IMR-90 (cell line): Measurements from ENCODE around the gene RPS27A. TPM values are rescaled to one million over a fixed set of nuclear protein-coding genes. Genes with fewer than 3 reads are reported as not detected.

Source experiments
- ATAC-seq: fragments of 200-7000 bp; cut with Tn5 transposase; 2 replicates; pipeline ENCODE4 v1.9.1; 2020; ENCODE audit warnings: low read depth, mild to moderate bottlenecking, moderate library complexity
- BruUV-seq: library from RNA; stranded (reverse); fragments of 400-500 nt; replicated peaks from 2 replicates; lab custom pipeline; 2021; lab: Mats Ljungman, UMichigan
- CTCF ChIA-PET: fragments of 300-600 bp; formaldehyde crosslinking; extraction: SDS; loops from one replicate; lab custom pipeline; 2021; ENCODE audit warnings: antibody characterized with exemption; lab: Yijun Ruan, JAX
- POLR2A ChIA-PET: fragments of 300-600 bp; sonication (Branson Sonifier 250); formaldehyde crosslinking; loops from one replicate; lab custom pipeline; 2022; ENCODE audit warnings: antibody characterized with exemption; ENCODE audit not compliant: unreplicated experiment; lab: Charles Lee
- DNase-seq: peaks from one replicate; pipeline ENCODE4 v3.0.0; 2013
- H2AFZ ChIP-seq: replicated peaks from 2 replicates; pipeline ENCODE3; 2013; ENCODE audit warnings: low read length, mild to moderate bottlenecking; ENCODE audit not compliant: poor library complexity
- H2AK5ac ChIP-seq: 2 replicates; pipeline ENCODE4 v1.6.1; 2013; ENCODE audit warnings: low read depth, low read length, inconsistent platforms
- H2AK9ac ChIP-seq: replicated peaks from 2 replicates; pipeline ENCODE3; 2013; ENCODE audit warnings: mild to moderate bottlenecking, low read depth, low read length, moderate library complexity; ENCODE audit not compliant: poor library complexity
- H2BK120ac ChIP-seq: 2 replicates; pipeline ENCODE4 v1.6.1; 2013; ENCODE audit warnings: low read depth, low read length, inconsistent platforms
- H2BK15ac ChIP-seq: 3 replicates; pipeline ENCODE4 v1.6.1; 2013; ENCODE audit warnings: low read depth, low read length, inconsistent platforms
- H2BK20ac ChIP-seq: 2 replicates; pipeline ENCODE4 v1.6.1; 2013; ENCODE audit warnings: low read depth, mild to moderate bottlenecking, inconsistent platforms, low read length, moderate library complexity
- H2BK5ac ChIP-seq: 2 replicates; pipeline ENCODE4 v1.6.1; 2013; ENCODE audit warnings: mild to moderate bottlenecking, low read depth, low read length, inconsistent platforms; ENCODE audit not compliant: poor library complexity, severe bottlenecking
- H3K14ac ChIP-seq: replicated peaks from 2 replicates; pipeline ENCODE4 v1.6.1; 2013; ENCODE audit warnings: low read depth, low read length, inconsistent platforms
- H3K18ac ChIP-seq: 2 replicates; pipeline ENCODE4 v1.6.1; 2013; ENCODE audit warnings: low read depth, low read length, control low read depth
- H3K23ac ChIP-seq: 2 replicates; pipeline ENCODE4 v1.6.1; 2013; ENCODE audit warnings: low read depth, low read length, inconsistent platforms
- H3K27ac ChIP-seq: 2 replicates; pipeline ENCODE4 v1.5.1; 2013; ENCODE audit warnings: mild to moderate bottlenecking, control low read depth, low read length; ENCODE audit not compliant: insufficient read depth
- H3K27me3 ChIP-seq: 2 replicates; pipeline ENCODE4 v1.6.1; 2013; ENCODE audit warnings: low read length; ENCODE audit not compliant: control insufficient read depth, insufficient read depth
- H3K36me3 ChIP-seq: 2 replicates; pipeline ENCODE4 v1.6.1; 2013; ENCODE audit warnings: low read length, mixed read lengths; ENCODE audit not compliant: control insufficient read depth, insufficient read depth
- H3K4ac ChIP-seq: 2 replicates; pipeline ENCODE4 v1.6.1; 2013; ENCODE audit warnings: low read depth, low read length, inconsistent platforms
- H3K4me1 ChIP-seq: 2 replicates; pipeline ENCODE4 v1.6.1; 2013; ENCODE audit warnings: low read length, mixed read lengths; ENCODE audit not compliant: control insufficient read depth, insufficient read depth
- H3K4me2 ChIP-seq: 2 replicates; pipeline ENCODE4 v1.6.1; 2013; ENCODE audit warnings: low read depth, mild to moderate bottlenecking, control low read depth, low read length, moderate library complexity
- H3K4me3 ChIP-seq: 2 replicates; pipeline ENCODE4 v1.5.1; 2013; ENCODE audit warnings: low read depth, mild to moderate bottlenecking, control low read depth, low read length, moderate library complexity; ENCODE audit not compliant: insufficient read depth
- H3K56ac ChIP-seq: 2 replicates; pipeline ENCODE4 v1.6.1; 2013; ENCODE audit warnings: low read length, inconsistent platforms; ENCODE audit not compliant: insufficient read depth; ENCODE audit errors: extremely low read depth
- H3K79me1 ChIP-seq, 2 experiments: 2 replicates each; pipeline ENCODE4 v1.6.1; 2013; ENCODE audit warnings: low read length in 2 of 2, inconsistent platforms in 1 of 2, low read depth in 1 of 2
- H3K9ac ChIP-seq: 2 replicates; pipeline ENCODE4 v1.6.1; 2013; ENCODE audit warnings: low read depth, low read length, control low read depth
- H3K9me1 ChIP-seq: 2 replicates; pipeline ENCODE4 v1.6.1; 2013; ENCODE audit warnings: low read length, inconsistent platforms; ENCODE audit not compliant: insufficient read depth
- H3K9me3 ChIP-seq: 2 replicates; pipeline ENCODE4 v1.6.1; 2013; ENCODE audit warnings: low read length; ENCODE audit not compliant: control insufficient read depth, insufficient read depth
- H4K20me1 ChIP-seq: 2 replicates; pipeline ENCODE4 v1.6.1; 2013; ENCODE audit warnings: low read length, inconsistent platforms; ENCODE audit not compliant: insufficient read depth
- H4K5ac ChIP-seq: 2 replicates; pipeline ENCODE4 v1.6.1; 2013; ENCODE audit warnings: mild to moderate bottlenecking, low read depth, low read length, control low read depth
- H4K8ac ChIP-seq, 2 experiments: 2 replicates each; pipeline ENCODE4 v1.6.1; 2013; ENCODE audit warnings: low read depth in 2 of 2, low read length in 2 of 2, control low read depth in 1 of 2, inconsistent platforms in 1 of 2
- H4K91ac ChIP-seq: 2 replicates; pipeline ENCODE4 v1.6.1; 2013; ENCODE audit warnings: low read depth, low read length, inconsistent platforms; ENCODE audit not compliant: insufficient read depth
- BHLHE40 ChIP-seq: fragments of 150-350 bp; IDR thresholded peaks from 2 replicates; pipeline ENCODE4 v1.6.1; 2016; ENCODE audit warnings: mild to moderate bottlenecking, low read depth, low read length
- CEBPB ChIP-seq: IDR thresholded peaks from 2 replicates; pipeline ENCODE4 v1.6.1; 2012; ENCODE audit warnings: low read depth, low read length, improper control_type of control experiment
- CHD1 ChIP-seq: IDR thresholded peaks from 2 replicates; pipeline ENCODE4 v1.6.1; 2012; ENCODE audit warnings: low read depth, low read length, improper control_type of control experiment
- FOS ChIP-seq: fragments of 150-350 bp; IDR thresholded peaks from 2 replicates; pipeline ENCODE4 v1.6.1; 2016; ENCODE audit warnings: low read depth, low read length
- MAFK ChIP-seq: IDR thresholded peaks from 2 replicates; pipeline ENCODE4 v1.6.1; 2012; ENCODE audit warnings: low read depth, low read length, improper control_type of control experiment
- MAZ ChIP-seq: IDR thresholded peaks from 2 replicates; pipeline ENCODE4 v1.6.1; 2012; ENCODE audit warnings: low read depth, mild to moderate bottlenecking, low read length, improper control_type of control experiment, moderate library complexity, borderline replicate concordance
- MXI1 ChIP-seq: IDR thresholded peaks from 2 replicates; pipeline ENCODE4 v1.6.1; 2012; ENCODE audit warnings: low read depth, mild to moderate bottlenecking, low read length, moderate library complexity, borderline replicate concordance
- NFE2L2 ChIP-seq: fragments of 150-350 bp; IDR thresholded peaks from 2 replicates; pipeline ENCODE4 v1.6.1; 2016; ENCODE audit warnings: low read depth, mild to moderate bottlenecking, low read length
- POLR2A ChIP-seq: IDR thresholded peaks from 2 replicates; pipeline ENCODE4 v1.6.1; 2012; ENCODE audit warnings: mild to moderate bottlenecking, low read depth, low read length
- RAD21 ChIP-seq: IDR thresholded peaks from 2 replicates; pipeline ENCODE4 v1.6.1; 2012; ENCODE audit warnings: low read length, improper control_type of control experiment
- RCOR1 ChIP-seq: IDR thresholded peaks from 2 replicates; pipeline ENCODE4 v1.6.1; 2012; ENCODE audit warnings: mild to moderate bottlenecking, low read length, improper control_type of control experiment; ENCODE audit not compliant: insufficient replicate concordance
- RFX5 ChIP-seq: IDR thresholded peaks from 2 replicates; pipeline ENCODE4 v1.8.0; 2012; ENCODE audit warnings: low read depth, mild to moderate bottlenecking, low read length, moderate library complexity
- SMC3 ChIP-seq: fragments of 150-350 bp; IDR thresholded peaks from 2 replicates; pipeline ENCODE4 v1.6.1; 2016; ENCODE audit warnings: low read depth, mild to moderate bottlenecking, antibody characterized with exemption, low read length, moderate library complexity
- WGBS, 2 experiments: methylation state at CpG; one replicate each; pipeline versions ENCODE4 v1.1.5 to v1.1.7; 2013; ENCODE audit warnings: missing lambda C conversion rate in 2 of 2; ENCODE audit not compliant: insufficient read length in 1 of 2; ENCODE audit errors: extremely low coverage in 2 of 2; 5-methylcytosine and 5-hydroxymethylcytosine counted together
- dilution Hi-C: fragments of 300-500 bp; cut with HindIII; formaldehyde crosslinking; loops from one replicate; pipeline ENCODE4 v1.14.3; 2018; ENCODE audit warnings: low sequenced_read_pairs; ENCODE audit not compliant: unreplicated experiment
- in situ Hi-C: fragments of 300-500 bp; cut with MboI; formaldehyde crosslinking; loops from 3 replicates; pipeline ENCODE4 v1.14.3; 2019; ENCODE audit warnings: low sequenced_read_pairs, inconsistent platforms, mixed read lengths
- intact Hi-C: fragments of 100-400 bp; cut with micrococcal nuclease; formaldehyde crosslinking; loops from 2 replicates; pipeline ENCODE4 v1.10.0; 2022
- polyA plus RNA-seq, 3 experiments: library from polyadenylated mRNA; depleted of rRNA; stranded (reverse); fragments of >200 nt; gene quantifications; 2 replicates each; pipeline ENCODE4 v1.2.3, GENCODE V29; 2012; ENCODE audit warnings: low replicate concordance in 1 of 3
- total RNA-seq: library from RNA; depleted of rRNA; stranded (reverse); fragments of >200 nt; gene quantifications from 2 replicates; pipeline ENCODE4 v1.2.3, GENCODE V29; 2012
- TF ChIP-seq, protein P1 (sequence below): fragments of 150-350 bp; IDR thresholded peaks from 2 replicates; pipeline ENCODE4 v1.6.1; 2016; ENCODE audit warnings: low read depth, mild to moderate bottlenecking, low read length, moderate library complexity, borderline replicate concordance
- TF ChIP-seq, protein P2 (sequence below): conservative IDR thresholded peaks from 2 replicates; pipeline ENCODE4 v1.5.1; 2012; ENCODE audit warnings: mild to moderate bottlenecking, low read depth, low read length, improper control_type of control experiment
- TF ChIP-seq, protein P3 (sequence below): fragments of 150-350 bp; IDR thresholded peaks from 2 replicates; pipeline ENCODE4 v1.6.1; 2017; ENCODE audit warnings: mild to moderate bottlenecking, antibody characterized with exemption, low read length, low read depth

The RPS27A gene
- total and polyA plus RNA-seq, 2 of the 4 experiments (the other 2 are of a cell fraction): 496 to 1,421 TPM

DNA sequence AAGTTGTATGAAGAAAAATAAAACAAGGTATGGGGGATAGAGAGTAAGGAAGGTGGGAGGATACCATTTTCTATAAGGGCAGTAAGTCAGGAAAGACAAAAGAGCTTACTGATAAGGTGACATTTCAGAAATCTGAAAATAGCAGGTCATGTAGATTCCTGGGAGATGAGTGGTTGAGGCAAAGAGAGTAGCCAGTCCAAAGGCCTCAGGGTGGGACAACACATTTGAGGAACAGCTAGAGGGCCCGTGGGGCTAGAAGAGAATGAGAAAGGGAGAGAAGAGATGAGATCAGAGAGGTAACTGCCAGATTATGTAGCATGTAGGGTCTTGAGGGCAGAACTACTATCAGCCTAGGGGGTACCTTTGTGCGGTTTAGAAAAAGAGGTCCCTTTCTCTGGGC is 3.3 kb upstream of the RPS27A start:
- peaks cover 21 to 74% of the 10 kb centered on the region in 2 experiments for H3K79me1 ChIP-seq
- H2AFZ ChIP-seq: no peak overlapping the region
- ChIA-PET POLR2A (no interaction called here), CTCF (no interaction called here)
- no TSS peak for BruUV-seq
- H4K5ac ChIP-seq: no peak overlapping the region
- no peak overlapping the region for H2AK9ac ChIP-seq
- H2BK5ac ChIP-seq: no peak overlapping the region
- no peak overlapping the region for H3K4me2 ChIP-seq
- peaks cover 16% of the 10 kb centered on the region; the same call in 1 of the 2 replicates for H4K20me1 ChIP-seq
- no peak overlapping the region for H3K18ac ChIP-seq
- no peak overlapping the region for H2BK15ac ChIP-seq
- H4K91ac ChIP-seq: no peak overlapping the region
- no peak overlapping the region; the same call in 1 of the 2 replicates for H2AK5ac ChIP-seq
- H3K4ac ChIP-seq: no peak overlapping the region
- TF ChIP-seq NFE2L2 (no peak), RFX5 (no peak), MXI1 (no peak), FOS (no peak), CHD1 (no peak), POLR2A (no peak), BHLHE40 (no peak), MAZ (no peak), SMC3 (no peak), MAFK (no peak), CEBPB (no peak), RCOR1 (no peak), RAD21 (no peak)
- TF ChIP-seq, protein P1, sequence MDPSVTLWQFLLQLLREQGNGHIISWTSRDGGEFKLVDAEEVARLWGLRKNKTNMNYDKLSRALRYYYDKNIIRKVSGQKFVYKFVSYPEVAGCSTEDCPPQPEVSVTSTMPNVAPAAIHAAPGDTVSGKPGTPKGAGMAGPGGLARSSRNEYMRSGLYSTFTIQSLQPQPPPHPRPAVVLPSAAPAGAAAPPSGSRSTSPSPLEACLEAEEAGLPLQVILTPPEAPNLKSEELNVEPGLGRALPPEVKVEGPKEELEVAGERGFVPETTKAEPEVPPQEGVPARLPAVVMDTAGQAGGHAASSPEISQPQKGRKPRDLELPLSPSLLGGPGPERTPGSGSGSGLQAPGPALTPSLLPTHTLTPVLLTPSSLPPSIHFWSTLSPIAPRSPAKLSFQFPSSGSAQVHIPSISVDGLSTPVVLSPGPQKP: no peak
- TF ChIP-seq, protein P2, sequence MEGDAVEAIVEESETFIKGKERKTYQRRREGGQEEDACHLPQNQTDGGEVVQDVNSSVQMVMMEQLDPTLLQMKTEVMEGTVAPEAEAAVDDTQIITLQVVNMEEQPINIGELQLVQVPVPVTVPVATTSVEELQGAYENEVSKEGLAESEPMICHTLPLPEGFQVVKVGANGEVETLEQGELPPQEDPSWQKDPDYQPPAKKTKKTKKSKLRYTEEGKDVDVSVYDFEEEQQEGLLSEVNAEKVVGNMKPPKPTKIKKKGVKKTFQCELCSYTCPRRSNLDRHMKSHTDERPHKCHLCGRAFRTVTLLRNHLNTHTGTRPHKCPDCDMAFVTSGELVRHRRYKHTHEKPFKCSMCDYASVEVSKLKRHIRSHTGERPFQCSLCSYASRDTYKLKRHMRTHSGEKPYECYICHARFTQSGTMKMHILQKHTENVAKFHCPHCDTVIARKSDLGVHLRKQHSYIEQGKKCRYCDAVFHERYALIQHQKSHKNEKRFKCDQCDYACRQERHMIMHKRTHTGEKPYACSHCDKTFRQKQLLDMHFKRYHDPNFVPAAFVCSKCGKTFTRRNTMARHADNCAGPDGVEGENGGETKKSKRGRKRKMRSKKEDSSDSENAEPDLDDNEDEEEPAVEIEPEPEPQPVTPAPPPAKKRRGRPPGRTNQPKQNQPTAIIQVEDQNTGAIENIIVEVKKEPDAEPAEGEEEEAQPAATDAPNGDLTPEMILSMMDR: no peak
- TF ChIP-seq, protein P3, sequence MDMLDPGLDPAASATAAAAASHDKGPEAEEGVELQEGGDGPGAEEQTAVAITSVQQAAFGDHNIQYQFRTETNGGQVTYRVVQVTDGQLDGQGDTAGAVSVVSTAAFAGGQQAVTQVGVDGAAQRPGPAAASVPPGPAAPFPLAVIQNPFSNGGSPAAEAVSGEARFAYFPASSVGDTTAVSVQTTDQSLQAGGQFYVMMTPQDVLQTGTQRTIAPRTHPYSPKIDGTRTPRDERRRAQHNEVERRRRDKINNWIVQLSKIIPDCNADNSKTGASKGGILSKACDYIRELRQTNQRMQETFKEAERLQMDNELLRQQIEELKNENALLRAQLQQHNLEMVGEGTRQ: no peak
- ATAC-seq: no peak
- 100% methylated on average over 1 of the region's 2 CpGs; no CpG with 5 or more reads in 1 of the 2 experiments for WGBS, 2 experiments
- peaks cover under 1% of the 10 kb centered on the region; the same call in 1 of the 2 replicates for H3K9me1 ChIP-seq
- intact Hi-C loops: no loop called here
- H3K27me3 ChIP-seq: no peaks in the 10 kb centered on the region
- no peak overlapping the region for H2BK20ac ChIP-seq
- DNase-seq: no peak
- no peak overlapping the region for H4K8ac ChIP-seq
- H3K56ac ChIP-seq: no peak overlapping the region
- H3K14ac ChIP-seq: no peak overlapping the region
- no peak overlapping the region for H3K4me3 ChIP-seq
- dilution Hi-C loops: no loop called here
- H3K23ac ChIP-seq: no peak overlapping the region; the same call in 1 of the 2 replicates
- no peak overlapping the region for H2BK120ac ChIP-seq
- H3K4me1 ChIP-seq: peaks cover 6% of the 10 kb centered on the region
- no peak overlapping the region for H3K27ac ChIP-seq
- in situ Hi-C loops: no loop called here
- H3K9ac ChIP-seq: no peak overlapping the region
- H3K9me3 ChIP-seq: no peaks in the 10 kb centered on the region
- peaks cover 6% of the 10 kb centered on the region for H3K36me3 ChIP-seq
